ENCODE data around the gene COL1A2. TPM values are rescaled to one million over a fixed set of nuclear protein-coding genes. Genes with fewer than 3 reads are reported as not detected.

The COL1A2 gene
- total RNA-seq, 1 donor, result 11,912 TPM

- TF ChIP-seq, protein P1, sequence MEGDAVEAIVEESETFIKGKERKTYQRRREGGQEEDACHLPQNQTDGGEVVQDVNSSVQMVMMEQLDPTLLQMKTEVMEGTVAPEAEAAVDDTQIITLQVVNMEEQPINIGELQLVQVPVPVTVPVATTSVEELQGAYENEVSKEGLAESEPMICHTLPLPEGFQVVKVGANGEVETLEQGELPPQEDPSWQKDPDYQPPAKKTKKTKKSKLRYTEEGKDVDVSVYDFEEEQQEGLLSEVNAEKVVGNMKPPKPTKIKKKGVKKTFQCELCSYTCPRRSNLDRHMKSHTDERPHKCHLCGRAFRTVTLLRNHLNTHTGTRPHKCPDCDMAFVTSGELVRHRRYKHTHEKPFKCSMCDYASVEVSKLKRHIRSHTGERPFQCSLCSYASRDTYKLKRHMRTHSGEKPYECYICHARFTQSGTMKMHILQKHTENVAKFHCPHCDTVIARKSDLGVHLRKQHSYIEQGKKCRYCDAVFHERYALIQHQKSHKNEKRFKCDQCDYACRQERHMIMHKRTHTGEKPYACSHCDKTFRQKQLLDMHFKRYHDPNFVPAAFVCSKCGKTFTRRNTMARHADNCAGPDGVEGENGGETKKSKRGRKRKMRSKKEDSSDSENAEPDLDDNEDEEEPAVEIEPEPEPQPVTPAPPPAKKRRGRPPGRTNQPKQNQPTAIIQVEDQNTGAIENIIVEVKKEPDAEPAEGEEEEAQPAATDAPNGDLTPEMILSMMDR (IDR thresholded peaks at IDR 0.05; ENCODE audit: extremely low read depth, low read depth, low read length), result no peak
- H3K27ac ChIP-seq (ENCODE audit: low read depth, low read length), result no peak overlapping the region
- no peaks in the 10 kb centered on the region for H3K36me3 ChIP-seq (ENCODE audit: insufficient read depth, low read length)
- H3K79me2 ChIP-seq (ENCODE audit: insufficient read depth, low read length), result no peaks in the 10 kb centered on the region
- no peaks in the 10 kb centered on the region for H3K27me3 ChIP-seq (ENCODE audit: insufficient read depth, low read length)
- peaks cover 27% of the 10 kb centered on the region for H3K4me1 ChIP-seq (ENCODE audit: insufficient read depth, low read length)
- no peak overlapping the region for H3K4me2 ChIP-seq (ENCODE audit: insufficient read depth, low read length)
- no peaks in the 10 kb centered on the region for H3K9me3 ChIP-seq (ENCODE audit: low read depth, low read length)
- no peak overlapping the region for H3K4me3 ChIP-seq (ENCODE audit: insufficient read depth, low read length)
- DNase-seq (ENCODE audit: insufficient read length, low spot score, missing footprints), result no peak
- H4K20me1 ChIP-seq (ENCODE audit: insufficient read depth, low read length), result no peaks in the 10 kb centered on the region
- H2AFZ ChIP-seq (ENCODE audit: low read length), result no peak overlapping the region
Measured at GRCh38 chr7:94384315-94384714, 10.4 kb upstream of the COL1A2 start.

GRCh38 chr7:94386416-94386815 is 8.3 kb upstream of the COL1A2 start:
- H2AFZ ChIP-seq (ENCODE audit: low read length), result no peak overlapping the region
- no peak overlapping the region for H3K4me3 ChIP-seq (ENCODE audit: insufficient read depth, low read length)
- H3K9me3 ChIP-seq (ENCODE audit: low read depth, low read length), result no peaks in the 10 kb centered on the region
- H4K20me1 ChIP-seq (ENCODE audit: insufficient read depth, low read length), result no peaks in the 10 kb centered on the region
- DNase-seq (ENCODE audit: insufficient read length, low spot score, missing footprints), result no peak
- H3K4me2 ChIP-seq (ENCODE audit: insufficient read depth, low read length), result no peak overlapping the region
- no peaks in the 10 kb centered on the region for H3K27me3 ChIP-seq (ENCODE audit: insufficient read depth, low read length)
- H3K79me2 ChIP-seq (ENCODE audit: insufficient read depth, low read length), result no peaks in the 10 kb centered on the region
- H3K27ac ChIP-seq (ENCODE audit: low read depth, low read length), result no peak overlapping the region
- TF ChIP-seq, protein P1 (IDR thresholded peaks at IDR 0.05; ENCODE audit: extremely low read depth, low read depth, low read length), result no peak
- no peaks in the 10 kb centered on the region for H3K36me3 ChIP-seq (ENCODE audit: insufficient read depth, low read length)
- peaks cover 25% of the 10 kb centered on the region for H3K4me1 ChIP-seq (ENCODE audit: insufficient read depth, low read length)

DNA sequence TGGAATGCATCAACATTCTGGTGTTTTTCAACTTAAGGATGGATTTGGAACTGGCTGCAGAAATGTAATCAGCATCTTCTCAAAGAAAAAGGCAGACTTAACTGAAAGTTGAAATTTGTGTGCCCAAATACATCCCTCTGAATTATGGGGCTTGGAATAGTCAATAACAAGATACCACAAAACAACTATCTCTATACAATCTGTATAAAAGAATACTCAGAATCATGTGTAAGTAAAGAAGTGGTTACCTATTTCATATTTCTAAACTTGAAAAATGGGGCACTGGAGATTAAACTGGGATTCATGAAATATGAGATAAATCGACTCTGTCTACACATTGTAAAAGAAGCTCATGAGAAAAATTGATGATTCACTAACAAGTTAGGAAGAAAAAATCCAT is 6.2 kb upstream of the COL1A2 start:
- no peak overlapping the region for H3K4me3 ChIP-seq (ENCODE audit: insufficient read depth, low read length)
- no peaks in the 10 kb centered on the region for H3K79me2 ChIP-seq (ENCODE audit: insufficient read depth, low read length)
- no peak for DNase-seq (ENCODE audit: insufficient read length, low spot score, missing footprints)
- H3K27ac ChIP-seq (ENCODE audit: low read depth, low read length), result no peak overlapping the region
- peaks cover 28% of the 10 kb centered on the region for H3K4me1 ChIP-seq (ENCODE audit: insufficient read depth, low read length)
- H3K27me3 ChIP-seq (ENCODE audit: insufficient read depth, low read length), result no peaks in the 10 kb centered on the region
- no peaks in the 10 kb centered on the region for H3K9me3 ChIP-seq (ENCODE audit: low read depth, low read length)
- no peaks in the 10 kb centered on the region for H3K36me3 ChIP-seq (ENCODE audit: insufficient read depth, low read length)
- H3K4me2 ChIP-seq (ENCODE audit: insufficient read depth, low read length), result no peak overlapping the region
- no peak overlapping the region for H2AFZ ChIP-seq (ENCODE audit: low read length)
- no peaks in the 10 kb centered on the region for H4K20me1 ChIP-seq (ENCODE audit: insufficient read depth, low read length)
- TF ChIP-seq, protein P1 (IDR thresholded peaks at IDR 0.05; ENCODE audit: extremely low read depth, low read depth, low read length), result no peak

GRCh38 chr7:94389381-94389780 is 5.3 kb upstream of the COL1A2 start:
- H3K27me3 ChIP-seq (ENCODE audit: insufficient read depth, low read length), result no peaks in the 10 kb centered on the region
- H3K79me2 ChIP-seq (ENCODE audit: insufficient read depth, low read length), result no peaks in the 10 kb centered on the region
- no peak for DNase-seq (ENCODE audit: insufficient read length, low spot score, missing footprints)
- H3K4me2 ChIP-seq (ENCODE audit: insufficient read depth, low read length), result no peak overlapping the region
- H3K9me3 ChIP-seq (ENCODE audit: low read depth, low read length), result no peaks in the 10 kb centered on the region
- peaks cover 33% of the 10 kb centered on the region for H3K4me1 ChIP-seq (ENCODE audit: insufficient read depth, low read length)
- peak overlapping the region; percentile 33 for H3K27ac ChIP-seq (ENCODE audit: low read depth, low read length)
- H4K20me1 ChIP-seq (ENCODE audit: insufficient read depth, low read length), result no peaks in the 10 kb centered on the region
- no peak overlapping the region for H3K4me3 ChIP-seq (ENCODE audit: insufficient read depth, low read length)
- H3K36me3 ChIP-seq (ENCODE audit: insufficient read depth, low read length), result no peaks in the 10 kb centered on the region
- no peak overlapping the region for H2AFZ ChIP-seq (ENCODE audit: low read length)
- TF ChIP-seq, protein P1 (IDR thresholded peaks at IDR 0.05; ENCODE audit: extremely low read depth, low read depth, low read length), result no peak
